Stimulated activated CD8-positive, alpha-beta memory T cell treated with anti-CD3 and anti-CD28 coated beads, Interleukin-4, amount 100 ng/mL, for 4 hours (primary cell): ENCODE data around the gene TPRKB.
"Not testable (repeated sequence)": the region's sequence is repeated elsewhere in the genome, so short reads cannot be mapped to it uniquely, and the experiment has no call there.

ENCODE experiments used
- DNase-seq, 2 donors: peaks; one replicate each; pipeline ENCODE4 v3.0.0-alpha.2; 2020; ENCODE audit warnings: low read depth in 2 of 2, low spot score in 1 of 2

Gene TPRKB

GRCh38 chr2:73700661-73701447 lies 36.3 kb downstream of the TPRKB start:
- DNase-seq = no peak

GRCh38 chr2:73700131-73700611 lies 37.0 kb downstream of the TPRKB start:
- no peak for DNase-seq

- no peak for DNase-seq
These were observed 37.7 kb downstream of the TPRKB start for GRCh38 chr2:73699437-73699836.

GRCh38 chr2:73698101-73698500 lies 39.0 kb downstream of the TPRKB start:
- DNase-seq = no peak

GRCh38 chr2:73697606-73698005 lies 39.5 kb downstream of the TPRKB start:
- no peak for DNase-seq

- not testable (repeated sequence) for DNase-seq
These were observed 40.2 kb downstream of the TPRKB start for GRCh38 chr2:73696985-73697384.

- not testable (repeated sequence) for DNase-seq
These were observed 40.6 kb downstream of the TPRKB start for GRCh38 chr2:73696521-73696920.

GRCh38 chr2:73690372-73691088 lies 46.6 kb downstream of the TPRKB start:
- DNase-seq = not testable (repeated sequence)

- DNase-seq = not testable (repeated sequence)
These were observed 48.7 kb downstream of the TPRKB start for GRCh38 chr2:73688494-73688893.

GRCh38 chr2:73685764-73686438 lies 51.2 kb downstream of the TPRKB start:
- DNase-seq = no peak

GRCh38 chr2:73684905-73685304 lies 52.2 kb downstream of the TPRKB start:
- not testable (repeated sequence) for DNase-seq

- DNase-seq = not testable (repeated sequence)
These were observed 52.8 kb downstream of the TPRKB start for GRCh38 chr2:73684325-73684724.

- not testable (repeated sequence) for DNase-seq
These were observed 57.1 kb downstream of the TPRKB start for GRCh38 chr2:73679951-73680571.
